ENCODE data around the gene TMTC3.

GRCh38 chr12:88248606-88249005, 106.5 kb downstream of the TMTC3 start:
- TF ChIP-seq POLR2A (IDR thresholded peaks at IDR 0.05) = no peak
- TF ChIP-seq, protein P1, sequence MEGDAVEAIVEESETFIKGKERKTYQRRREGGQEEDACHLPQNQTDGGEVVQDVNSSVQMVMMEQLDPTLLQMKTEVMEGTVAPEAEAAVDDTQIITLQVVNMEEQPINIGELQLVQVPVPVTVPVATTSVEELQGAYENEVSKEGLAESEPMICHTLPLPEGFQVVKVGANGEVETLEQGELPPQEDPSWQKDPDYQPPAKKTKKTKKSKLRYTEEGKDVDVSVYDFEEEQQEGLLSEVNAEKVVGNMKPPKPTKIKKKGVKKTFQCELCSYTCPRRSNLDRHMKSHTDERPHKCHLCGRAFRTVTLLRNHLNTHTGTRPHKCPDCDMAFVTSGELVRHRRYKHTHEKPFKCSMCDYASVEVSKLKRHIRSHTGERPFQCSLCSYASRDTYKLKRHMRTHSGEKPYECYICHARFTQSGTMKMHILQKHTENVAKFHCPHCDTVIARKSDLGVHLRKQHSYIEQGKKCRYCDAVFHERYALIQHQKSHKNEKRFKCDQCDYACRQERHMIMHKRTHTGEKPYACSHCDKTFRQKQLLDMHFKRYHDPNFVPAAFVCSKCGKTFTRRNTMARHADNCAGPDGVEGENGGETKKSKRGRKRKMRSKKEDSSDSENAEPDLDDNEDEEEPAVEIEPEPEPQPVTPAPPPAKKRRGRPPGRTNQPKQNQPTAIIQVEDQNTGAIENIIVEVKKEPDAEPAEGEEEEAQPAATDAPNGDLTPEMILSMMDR (IDR thresholded peaks at IDR 0.05) = no peak

Measured in lower leg skin (tissue), 3 donors.